HT-29 (cell line): Measurements from ENCODE around the gene TRAPPC3. TPM values are rescaled to one million over a fixed set of nuclear protein-coding genes. Genes with fewer than 3 reads are reported as not detected.

Experiments used
- DNase-seq: peaks from one replicate; pipeline ENCODE4 v3.0.0-alpha.2; 2015; ENCODE audit warnings: low spot score
- total RNA-seq: library from RNA; depleted of rRNA; stranded (reverse); fragments of >200 nt; shearing (Covaris generic); gene quantifications from 2 replicates; pipeline ENCODE4 v1.2.3, GENCODE V29; 2014

Gene TRAPPC3
- total RNA-seq, 1 experiment from 2014 or later, result 65.8 TPM

- no peak for DNase-seq
These were observed 5.0 kb upstream of the TRAPPC3 start for GRCh38 chr1:36154335-36154734.

GRCh38 chr1:36153476-36153875, 4.2 kb upstream of the TRAPPC3 start:
- no peak for DNase-seq

GRCh38 chr1:36151845-36152203, 2.5 kb upstream of the TRAPPC3 start:
- DNase-seq, result no peak

- DNase-seq, result no peak
These were observed 2.0 kb upstream of the TRAPPC3 start for GRCh38 chr1:36151134-36151844.

GRCh38 chr1:36150296-36151133, 1.2 kb upstream of the TRAPPC3 start:
- peak; percentile 95 for DNase-seq

GRCh38 chr1:36149973-36150295, 648 bp upstream of the TRAPPC3 start:
- DNase-seq, result no peak

- DNase-seq, result peak; percentile 12
These were observed 457 bp downstream of the TRAPPC3 start for GRCh38 chr1:36148821-36149236.

GRCh38 chr1:36144413-36144812, 4.9 kb downstream of the TRAPPC3 start:
- no peak for DNase-seq

- DNase-seq, result no peak
These were observed 5.9 kb downstream of the TRAPPC3 start for GRCh38 chr1:36143424-36143823.

GRCh38 chr1:36142121-36142520, 7.2 kb downstream of the TRAPPC3 start:
- DNase-seq, result no peak

- no peak for DNase-seq
These were observed 9.8 kb downstream of the TRAPPC3 start for GRCh38 chr1:36139521-36139920.

- no peak for DNase-seq
These were observed 11.5 kb downstream of the TRAPPC3 start for GRCh38 chr1:36137776-36138175.

GRCh38 chr1:36137226-36137625, 12.1 kb downstream of the TRAPPC3 start:
- no peak for DNase-seq

GRCh38 chr1:36136535-36136934, 12.8 kb downstream of the TRAPPC3 start:
- no peak for DNase-seq

- no peak for DNase-seq
These were observed 13.5 kb downstream of the TRAPPC3 start for GRCh38 chr1:36135796-36136195.

- no peak for DNase-seq
These were observed 14.0 kb downstream of the TRAPPC3 start for GRCh38 chr1:36135330-36135667.

- peak; percentile 59 for DNase-seq
These were observed 14.6 kb downstream of the TRAPPC3 start for GRCh38 chr1:36134505-36135329.

GRCh38 chr1:36134031-36134430, 15.3 kb downstream of the TRAPPC3 start:
- DNase-seq, result no peak

- peak; percentile 89 for DNase-seq
These were observed 15.8 kb downstream of the TRAPPC3 start for GRCh38 chr1:36133484-36133883.

- no peak for DNase-seq
These were observed 17.3 kb downstream of the TRAPPC3 start for GRCh38 chr1:36132029-36132428.

- DNase-seq, result no peak
These were observed 20.4 kb downstream of the TRAPPC3 start for GRCh38 chr1:36128905-36129206.

GRCh38 chr1:36128126-36128904, 21.0 kb downstream of the TRAPPC3 start:
- no peak for DNase-seq
